NB4 (cell line): Measurements from ENCODE around the gene NR2F2.

Experiments
- CTCF ChIP-seq: IDR thresholded peaks from one replicate; pipeline ENCODE4 v1.5.1; 2012; ENCODE audit warnings: low read depth, low read length
- POLR2A ChIP-seq: IDR thresholded peaks from 2 replicates; pipeline ENCODE4 v1.6.1; 2011; ENCODE audit warnings: mild to moderate bottlenecking; ENCODE audit not compliant: insufficient read length; ENCODE audit errors: extremely low read depth

GRCh38 chr15:96363707-96364106 is 33.2 kb downstream of the NR2F2 start:
- no peak for TF ChIP-seq CTCF
- TF ChIP-seq POLR2A, result no peak
